HepG2 (cell line): Measurements from ENCODE around the gene NKD1. TPM values are rescaled to one million over a fixed set of nuclear protein-coding genes. Genes with fewer than 3 reads are reported as not detected.

ENCODE experiments used
- ARNTL ChIP-seq: sonication (generic); formaldehyde crosslinking; IDR thresholded peaks from 2 replicates; pipeline ENCODE4 v1.4.0; 2020; ENCODE audit warnings: mild to moderate bottlenecking, missing genetic modification reagents
- CTCF ChIP-seq: sonication (generic); formaldehyde crosslinking; IDR thresholded peaks from 2 replicates; pipeline ENCODE4 v1.5.0; 2020; ENCODE audit warnings: mild to moderate bottlenecking, missing genetic modification reagents, moderate library complexity
- GPBP1L1 ChIP-seq: sonication (generic); formaldehyde crosslinking; IDR thresholded peaks from 2 replicates; pipeline ENCODE4 v1.5.0; 2020; ENCODE audit warnings: mild to moderate bottlenecking, missing genetic modification reagents
- HNRNPK ChIP-seq: fragments of 200-400 bp; formaldehyde crosslinking; IDR thresholded peaks from 2 replicates; pipeline ENCODE4 v1.6.1; 2018; ENCODE audit warnings: low read length, low read depth, moderate library complexity, mild to moderate bottlenecking; ENCODE audit not compliant: poor library complexity, severe bottlenecking
- HOXA5 ChIP-seq: sonication (generic); formaldehyde crosslinking; IDR thresholded peaks from 2 replicates; pipeline ENCODE4 v1.4.0; 2020; ENCODE audit warnings: missing genetic modification reagents
- IRF2 ChIP-seq: IDR thresholded peaks from 2 replicates; pipeline ENCODE4 v1.6.1; 2018; ENCODE audit warnings: missing genetic modification reagents, missing compliant biosample characterization
- MTA3 ChIP-seq: sonication (generic); formaldehyde crosslinking; IDR thresholded peaks from 2 replicates; pipeline ENCODE4 v1.4.0; 2020; ENCODE audit warnings: missing genetic modification reagents
- MTERF4 ChIP-seq: sonication (generic); formaldehyde crosslinking; IDR thresholded peaks from 2 replicates; pipeline ENCODE4 v1.8.0; 2023; ENCODE audit warnings: mild to moderate bottlenecking, missing genetic modification reagents
- MXI1 ChIP-seq: IDR thresholded peaks from 3 replicates; pipeline ENCODE4 v1.6.1; 2012; ENCODE audit warnings: low read depth, low read length, inconsistent platforms, borderline replicate concordance
- NFYC ChIP-seq: IDR thresholded peaks from 2 replicates; pipeline ENCODE4 v1.6.1; 2016; ENCODE audit warnings: missing genetic modification reagents, missing compliant biosample characterization
- PPARG ChIP-seq: conservative IDR thresholded peaks from 2 replicates; pipeline ENCODE4 v1.6.1; 2016; ENCODE audit warnings: missing biosample characterization, missing genetic modification reagents
- RBM22 ChIP-seq: fragments of 200-400 bp; formaldehyde crosslinking; optimal IDR thresholded peaks from 2 replicates; pipeline ENCODE3; 2017; ENCODE audit warnings: mild to moderate bottlenecking, low read length, moderate library complexity
- RORA ChIP-seq: sonication (generic); formaldehyde crosslinking; IDR thresholded peaks from 2 replicates; pipeline ENCODE4 v1.5.0; 2020; ENCODE audit warnings: mild to moderate bottlenecking, missing genetic modification reagents, moderate library complexity
- SMAD1 ChIP-seq: sonication (generic); formaldehyde crosslinking; IDR thresholded peaks from 2 replicates; pipeline ENCODE4 v1.4.0; 2020; ENCODE audit warnings: missing genetic modification reagents, low read depth, mild to moderate bottlenecking, borderline replicate concordance
- TEAD2 ChIP-seq: sonication (generic); formaldehyde crosslinking; IDR thresholded peaks from 2 replicates; pipeline ENCODE4 v1.9.0; 2021; ENCODE audit warnings: missing genetic modification reagents
- ZNF383 ChIP-seq: sonication (generic); formaldehyde crosslinking; IDR thresholded peaks from 2 replicates; pipeline ENCODE4 v1.4.0; 2020; ENCODE audit warnings: missing genetic modification reagents, mild to moderate bottlenecking, borderline replicate concordance
- ZNF431 ChIP-seq: sonication (generic); formaldehyde crosslinking; IDR thresholded peaks from 2 replicates; pipeline ENCODE4 v1.9.0; 2022; ENCODE audit warnings: missing genetic modification reagents, low read depth, mild to moderate bottlenecking, borderline replicate concordance
- ZSCAN31 ChIP-seq: sonication (generic); formaldehyde crosslinking; IDR thresholded peaks from 2 replicates; pipeline ENCODE4 v1.5.0; 2020; ENCODE audit warnings: low read depth, mild to moderate bottlenecking, missing genetic modification reagents
- polyA plus RNA-seq, 8 experiments: library from polyadenylated mRNA; depleted of rRNA in 3 of 8; stranded (reverse) in 7 of 8; unstranded in 1 of 8; fragments of >200 nt; fragmentation: Illumina TruSeq in 4 of 8; extraction: Trizol in 4 of 8; gene quantifications; 2 replicates each; pipeline versions ENCODE4 v1.2.1 to v1.2.3, GENCODE V29; 2011 to 2016; ENCODE audit warnings: low read depth in 4 of 8, missing spikeins in 1 of 8, mixed read lengths in 1 of 8; ENCODE audit not compliant: insufficient read depth in 1 of 8
- total RNA-seq, 5 experiments: library from RNA; depleted of rRNA; stranded (reverse); fragments of >200 nt; fragmentation: Illumina TruSeq; extraction: Trizol; gene quantifications; 2 replicates each; pipeline ENCODE4 v1.2.3, GENCODE V29; 2016; ENCODE audit warnings: low read depth in 1 of 5
- TF ChIP-seq, protein P1 (sequence below): sonication (generic); formaldehyde crosslinking; conservative IDR thresholded peaks from 2 replicates; pipeline ENCODE4 v1.4.0; 2020; ENCODE audit warnings: missing genetic modification reagents
- TF ChIP-seq, protein P2 (sequence below): sonication (generic); formaldehyde crosslinking; IDR thresholded peaks from 2 replicates; pipeline ENCODE4 v1.5.1; 2020; ENCODE audit warnings: missing genetic modification reagents, mild to moderate bottlenecking, borderline replicate concordance
- TF ChIP-seq, protein P3 (sequence below): sonication (generic); formaldehyde crosslinking; IDR thresholded peaks from 2 replicates; pipeline ENCODE4 v1.9.0; 2021; ENCODE audit warnings: missing genetic modification reagents, mild to moderate bottlenecking, borderline replicate concordance

The NKD1 gene
- total and polyA plus RNA-seq, 2 of the 13 experiments (the other 11 are each of a cell fraction or from before 2014, with no cell fraction given) = 70.4 to 121 TPM

DNA sequence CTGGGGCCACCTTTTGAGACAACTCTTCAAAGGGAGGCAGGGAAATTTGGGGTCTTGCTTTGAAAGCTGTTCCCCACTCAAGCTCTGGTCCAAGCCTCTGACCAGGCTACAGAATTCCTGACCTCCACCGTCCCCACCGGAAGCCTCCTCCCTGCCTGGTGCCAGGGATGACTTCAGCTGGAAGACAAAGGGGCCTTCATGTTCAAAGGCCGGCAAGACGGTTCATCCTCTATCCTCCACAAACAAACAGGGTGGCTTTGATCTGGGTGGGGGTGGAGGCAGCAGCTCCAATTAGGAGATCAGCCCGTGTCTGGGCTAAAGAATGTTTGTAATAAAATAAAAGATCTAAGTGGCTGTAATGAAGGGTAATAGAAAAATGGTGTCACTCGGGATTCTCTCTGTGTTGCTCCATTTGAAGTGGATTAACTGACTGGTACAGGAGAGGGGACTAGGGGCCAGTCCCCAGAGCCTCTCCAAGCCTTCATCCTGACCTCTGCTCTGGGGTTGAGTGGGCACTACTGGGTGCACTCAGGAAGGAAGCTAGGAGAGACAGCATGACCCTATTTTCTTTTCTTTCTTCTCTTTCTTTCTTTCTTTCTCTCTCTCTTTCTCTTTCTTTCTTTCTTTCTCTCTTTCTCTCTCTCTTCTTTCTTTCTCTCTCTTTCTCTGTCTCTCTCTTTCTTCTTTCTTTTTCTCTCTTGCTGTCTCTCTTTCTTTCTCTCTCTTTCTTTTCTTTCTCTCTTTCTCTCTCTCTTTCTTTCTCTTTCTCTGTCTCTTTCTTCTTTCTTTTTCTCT is 27.5 kb upstream of the NKD1 start (continued):
- TF ChIP-seq RORA (CRISPR knock-in tag) (no peak), MTA3 (CRISPR knock-in tag) (no peak), MTERF4 (CRISPR knock-in tag) (no peak), ARNTL (CRISPR knock-in tag) (peak; percentile 91), GPBP1L1 (CRISPR knock-in tag) (no peak), HNRNPK (no peak), ZSCAN31 (CRISPR knock-in tag) (peak; percentile 60; the same call in 1 of the 2 replicates), IRF2 (CRISPR knock-in tag) (peak; percentile 94), SMAD1 (CRISPR knock-in tag) (no peak), ZNF383 (CRISPR knock-in tag) (no peak), CTCF (CRISPR knock-in tag) (no peak), NFYC (CRISPR knock-in tag) (no peak), HOXA5 (CRISPR knock-in tag) (peak; percentile 59; the same call in 1 of the 2 replicates), MXI1 (no peak; the same call in 2 of the 3 replicates), TEAD2 (CRISPR knock-in tag) (no peak), RBM22 (peak; percentile 95), PPARG (CRISPR knock-in tag) (peak; percentile 89), ZNF431 (CRISPR knock-in tag) (no peak)
- TF ChIP-seq, protein P1, sequence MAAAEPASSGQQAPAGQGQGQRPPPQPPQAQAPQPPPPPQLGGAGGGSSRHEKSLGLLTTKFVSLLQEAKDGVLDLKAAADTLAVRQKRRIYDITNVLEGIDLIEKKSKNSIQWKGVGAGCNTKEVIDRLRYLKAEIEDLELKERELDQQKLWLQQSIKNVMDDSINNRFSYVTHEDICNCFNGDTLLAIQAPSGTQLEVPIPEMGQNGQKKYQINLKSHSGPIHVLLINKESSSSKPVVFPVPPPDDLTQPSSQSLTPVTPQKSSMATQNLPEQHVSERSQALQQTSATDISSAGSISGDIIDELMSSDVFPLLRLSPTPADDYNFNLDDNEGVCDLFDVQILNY (CRISPR knock-in tag) = no peak
- TF ChIP-seq, protein P2, sequence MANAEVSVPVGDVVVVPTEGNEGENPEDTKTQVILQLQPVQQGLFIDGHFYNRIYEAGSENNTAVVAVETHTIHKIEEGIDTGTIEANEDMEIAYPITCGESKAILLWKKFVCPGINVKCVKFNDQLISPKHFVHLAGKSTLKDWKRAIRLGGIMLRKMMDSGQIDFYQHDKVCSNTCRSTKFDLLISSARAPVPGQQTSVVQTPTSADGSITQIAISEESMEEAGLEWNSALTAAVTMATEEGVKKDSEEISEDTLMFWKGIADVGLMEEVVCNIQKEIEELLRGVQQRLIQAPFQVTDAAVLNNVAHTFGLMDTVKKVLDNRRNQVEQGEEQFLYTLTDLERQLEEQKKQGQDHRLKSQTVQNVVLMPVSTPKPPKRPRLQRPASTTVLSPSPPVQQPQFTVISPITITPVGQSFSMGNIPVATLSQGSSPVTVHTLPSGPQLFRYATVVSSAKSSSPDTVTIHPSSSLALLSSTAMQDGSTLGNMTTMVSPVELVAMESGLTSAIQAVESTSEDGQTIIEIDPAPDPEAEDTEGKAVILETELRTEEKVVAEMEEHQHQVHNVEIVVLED (CRISPR knock-in tag) = no peak
- TF ChIP-seq, protein P3, sequence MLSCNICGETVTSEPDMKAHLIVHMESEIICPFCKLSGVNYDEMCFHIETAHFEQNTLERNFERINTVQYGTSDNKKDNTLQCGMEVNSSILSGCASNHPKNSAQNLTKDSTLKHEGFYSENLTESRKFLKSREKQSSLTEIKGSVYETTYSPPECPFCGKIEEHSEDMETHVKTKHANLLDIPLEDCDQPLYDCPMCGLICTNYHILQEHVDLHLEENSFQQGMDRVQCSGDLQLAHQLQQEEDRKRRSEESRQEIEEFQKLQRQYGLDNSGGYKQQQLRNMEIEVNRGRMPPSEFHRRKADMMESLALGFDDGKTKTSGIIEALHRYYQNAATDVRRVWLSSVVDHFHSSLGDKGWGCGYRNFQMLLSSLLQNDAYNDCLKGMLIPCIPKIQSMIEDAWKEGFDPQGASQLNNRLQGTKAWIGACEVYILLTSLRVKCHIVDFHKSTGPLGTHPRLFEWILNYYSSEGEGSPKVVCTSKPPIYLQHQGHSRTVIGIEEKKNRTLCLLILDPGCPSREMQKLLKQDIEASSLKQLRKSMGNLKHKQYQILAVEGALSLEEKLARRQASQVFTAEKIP = no peak
